Measurements from ENCODE around the gene SP3. TPM values are rescaled to one million over a fixed set of nuclear protein-coding genes. Genes with fewer than 3 reads are reported as not detected.

SP3 gene
- total and polyA plus RNA-seq, 2 of the 8 experiments (the other 6 are each of a cell fraction or from before 2014, with no cell fraction given) = 31.0 to 92.1 TPM

- no peak overlapping the region for H2BK15ac ChIP-seq (ENCODE audit: low read length)
- no peak overlapping the region for H3K4me3 ChIP-seq (ENCODE audit: extremely low read depth in 1 of 4, insufficient read depth in 2 of 4, low read depth in 3 of 4, low read length in 4 of 4)
- H3K23me2 ChIP-seq (ENCODE audit: low read depth, low read length) = no peaks in the 10 kb centered on the region
- no peaks in the 10 kb centered on the region for H3K79me2 ChIP-seq (ENCODE audit: control insufficient read depth in 1 of 2, insufficient read depth in 2 of 2, low read length in 2 of 2)
- H2AFZ ChIP-seq (ENCODE audit: low read length) = no peak overlapping the region
- WGBS, 2 experiments (ENCODE audit: extremely low coverage in 1 of 2, insufficient coverage in 1 of 2, insufficient read length in 1 of 2, insufficient replicate concordance in 2 of 2, low coverage in 1 of 2, low lambda C conversion rate in 2 of 2, missing lambda C conversion rate in 1 of 2) = 81% methylated on average over 3 of the region's 3 CpGs; no CpG with 5 or more reads in 1 of the 2 experiments
- H3K23ac ChIP-seq (ENCODE audit: insufficient read length) = no peak overlapping the region
- H3K9me3 ChIP-seq (ENCODE audit: insufficient read depth in 2 of 2, low read depth in 1 of 2, low read length in 1 of 2) = no peaks in the 10 kb centered on the region
- H2BK12ac ChIP-seq (ENCODE audit: low read depth, low read length) = no peak overlapping the region
- H2BK5ac ChIP-seq (ENCODE audit: low read depth, low read length) = no peak overlapping the region
- no peaks in the 10 kb centered on the region for H3K27me3 ChIP-seq (replicated peaks in 1 of 4; ENCODE audit: control insufficient read depth in 3 of 4, extremely low read depth in 1 of 4, insufficient read depth in 3 of 4, low read length in 3 of 4)
- no peaks in the 10 kb centered on the region for H3K79me1 ChIP-seq (ENCODE audit: low read depth, low read length)
- no peak overlapping the region for H3K4me2 ChIP-seq (ENCODE audit: insufficient read depth in 1 of 2, low read depth in 2 of 2, low read length in 2 of 2)
- no peak overlapping the region for H2BK120ac ChIP-seq (replicated peaks; ENCODE audit: low read depth, low read length)
- no peak overlapping the region for H4K8ac ChIP-seq (ENCODE audit: extremely low read depth, insufficient read depth, low read length)
- H3K18ac ChIP-seq (ENCODE audit: extremely low read depth, low read length) = no peak overlapping the region
- no peak overlapping the region for H3K14ac ChIP-seq (ENCODE audit: insufficient read length)
- H3K9ac ChIP-seq (replicated peaks in 1 of 4; ENCODE audit: extremely low read depth in 1 of 4, low read depth in 3 of 4, low read length in 3 of 4) = no peak overlapping the region
- H4K20me1 ChIP-seq (replicated peaks in 1 of 2; ENCODE audit: control insufficient read depth in 1 of 2, insufficient read depth in 2 of 2, low read length in 2 of 2) = no peaks in the 10 kb centered on the region
- no peak overlapping the region for H4K5ac ChIP-seq (ENCODE audit: insufficient read length, low read depth, low read length)
- no peak overlapping the region for H2AK5ac ChIP-seq (ENCODE audit: low read depth, low read length)
- no peak overlapping the region for H2BK20ac ChIP-seq (ENCODE audit: low read length)
- CTCF ChIA-PET (ENCODE audit: partially characterized antibody) = interaction anchor here (0.6 to 1.2 kb wide), 2 partner anchors 175 to 442 kb away, joined by 3 read pairs; no protein-coding TSS in a partner anchor
- H3K27ac ChIP-seq (ENCODE audit: low read depth, low read length) = no peak overlapping the region
- no peak overlapping the region for H4K91ac ChIP-seq (replicated peaks; ENCODE audit: insufficient read length, low read length)
- H3K4ac ChIP-seq (replicated peaks; ENCODE audit: insufficient read length, low read depth, low read length) = no peak overlapping the region
- POLR2A ChIA-PET (ENCODE audit: partially characterized antibody) = no interaction called here
- H3K56ac ChIP-seq (replicated peaks; ENCODE audit: insufficient read length, low read depth, low read length) = no peak overlapping the region
- no peak for DNase-seq (ENCODE audit: low read depth in 1 of 2, low spot score in 2 of 2)
- no peaks in the 10 kb centered on the region for H3K36me3 ChIP-seq (ENCODE audit: control insufficient read depth in 2 of 4, insufficient read depth in 4 of 4, low read length in 3 of 4)
- no peak for FAIRE-seq
- H3K4me1 ChIP-seq (replicated peaks in 1 of 4; ENCODE audit: control insufficient read depth in 3 of 4, insufficient read depth in 4 of 4, low read length in 3 of 4) = no peaks in the 10 kb centered on the region
- TF ChIP-seq RXRA (IDR thresholded peaks at IDR 0.05; ENCODE audit: insufficient read depth, low read depth, low read length) = no peak
- TF ChIP-seq CEBPB (IDR thresholded peaks at IDR 0.05; ENCODE audit: low read depth, low read length) = no peak
- TF ChIP-seq SUZ12 (IDR thresholded peaks at IDR 0.05; ENCODE audit: low read length) = no peak
- TF ChIP-seq EGR1 (IDR thresholded peaks at IDR 0.05; ENCODE audit: borderline replicate concordance, low read depth, low read length) = no peak
- no peak for TF ChIP-seq SP2 (IDR thresholded peaks at IDR 0.05; ENCODE audit: low read length)
- no peak for TF ChIP-seq KDM4A (IDR thresholded peaks at IDR 0.05; ENCODE audit: low read depth, low read length, severe bottlenecking)
- TF ChIP-seq CBX8 (IDR thresholded peaks at IDR 0.05; ENCODE audit: borderline replicate concordance, low read depth, low read length) = no peak
- TF ChIP-seq ATF3 (IDR thresholded peaks at IDR 0.05; ENCODE audit: insufficient read depth, low read depth, low read length) = no peak
- TF ChIP-seq RFX5 (IDR thresholded peaks at IDR 0.05; ENCODE audit: borderline replicate concordance, low read depth, low read length) = no peak
- TF ChIP-seq BACH1 (IDR thresholded peaks at IDR 0.05; ENCODE audit: low read length) = no peak
- TF ChIP-seq NRF1 (IDR thresholded peaks at IDR 0.05; ENCODE audit: low read depth, low read length) = no peak
Observed at GRCh38 chr2:173868406-173868805, 96.8 kb downstream of the SP3 start.

Data from H1 (cell line).